ENCODE measurements around the gene ZNF211.
A peak's percentile ranks its signal among the peaks of the same experiment; 100 is the strongest.

Gene ZNF211

DNA sequence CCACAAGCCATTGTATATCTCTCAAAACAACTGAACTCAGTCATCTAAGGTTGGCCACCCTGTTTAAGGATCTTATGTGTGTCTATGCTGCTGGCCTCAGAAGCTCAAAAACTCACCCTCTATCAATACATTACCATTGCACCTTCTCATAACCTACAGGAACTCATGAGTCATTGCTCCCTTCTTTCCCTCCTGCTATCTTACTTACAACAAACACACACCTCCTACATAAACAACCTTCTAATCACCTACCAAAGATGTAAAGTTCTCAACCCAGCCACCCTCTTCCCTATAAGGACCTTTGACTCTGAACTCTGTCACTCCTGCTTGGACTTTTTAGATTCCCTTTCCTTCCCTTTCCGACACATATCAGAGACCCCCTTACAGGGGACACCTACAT is 22.5 kb downstream of the ZNF211 start:
- TF ChIP-seq, protein P1, sequence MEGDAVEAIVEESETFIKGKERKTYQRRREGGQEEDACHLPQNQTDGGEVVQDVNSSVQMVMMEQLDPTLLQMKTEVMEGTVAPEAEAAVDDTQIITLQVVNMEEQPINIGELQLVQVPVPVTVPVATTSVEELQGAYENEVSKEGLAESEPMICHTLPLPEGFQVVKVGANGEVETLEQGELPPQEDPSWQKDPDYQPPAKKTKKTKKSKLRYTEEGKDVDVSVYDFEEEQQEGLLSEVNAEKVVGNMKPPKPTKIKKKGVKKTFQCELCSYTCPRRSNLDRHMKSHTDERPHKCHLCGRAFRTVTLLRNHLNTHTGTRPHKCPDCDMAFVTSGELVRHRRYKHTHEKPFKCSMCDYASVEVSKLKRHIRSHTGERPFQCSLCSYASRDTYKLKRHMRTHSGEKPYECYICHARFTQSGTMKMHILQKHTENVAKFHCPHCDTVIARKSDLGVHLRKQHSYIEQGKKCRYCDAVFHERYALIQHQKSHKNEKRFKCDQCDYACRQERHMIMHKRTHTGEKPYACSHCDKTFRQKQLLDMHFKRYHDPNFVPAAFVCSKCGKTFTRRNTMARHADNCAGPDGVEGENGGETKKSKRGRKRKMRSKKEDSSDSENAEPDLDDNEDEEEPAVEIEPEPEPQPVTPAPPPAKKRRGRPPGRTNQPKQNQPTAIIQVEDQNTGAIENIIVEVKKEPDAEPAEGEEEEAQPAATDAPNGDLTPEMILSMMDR (IDR thresholded peaks at IDR 0.05; ENCODE audit: extremely low read depth, missing control alignments): no peak
- DNase-seq (ENCODE audit: low spot score): no peak

DNA sequence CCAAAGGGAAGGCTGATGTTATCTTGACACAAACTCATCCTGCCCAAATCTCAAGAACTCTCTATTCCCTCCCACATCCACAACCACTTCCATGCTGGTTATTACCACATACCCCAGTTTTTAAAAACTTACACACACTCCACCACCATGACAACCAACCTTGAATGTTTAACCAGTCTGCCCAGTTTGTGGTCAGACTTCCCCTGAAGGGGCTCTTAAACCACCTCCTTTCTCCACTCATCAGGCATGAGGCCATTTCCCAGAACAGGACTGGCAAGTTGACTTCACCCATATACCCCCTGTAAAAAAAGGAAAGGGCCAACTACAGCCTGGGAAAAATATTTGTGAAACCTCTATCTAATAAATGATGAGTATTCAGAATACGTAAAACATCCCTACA is 23.4 kb downstream of the ZNF211 start:
- no peak for DNase-seq (ENCODE audit: low spot score)
- TF ChIP-seq, protein P1 (IDR thresholded peaks at IDR 0.05; ENCODE audit: extremely low read depth, missing control alignments): no peak

DNA sequence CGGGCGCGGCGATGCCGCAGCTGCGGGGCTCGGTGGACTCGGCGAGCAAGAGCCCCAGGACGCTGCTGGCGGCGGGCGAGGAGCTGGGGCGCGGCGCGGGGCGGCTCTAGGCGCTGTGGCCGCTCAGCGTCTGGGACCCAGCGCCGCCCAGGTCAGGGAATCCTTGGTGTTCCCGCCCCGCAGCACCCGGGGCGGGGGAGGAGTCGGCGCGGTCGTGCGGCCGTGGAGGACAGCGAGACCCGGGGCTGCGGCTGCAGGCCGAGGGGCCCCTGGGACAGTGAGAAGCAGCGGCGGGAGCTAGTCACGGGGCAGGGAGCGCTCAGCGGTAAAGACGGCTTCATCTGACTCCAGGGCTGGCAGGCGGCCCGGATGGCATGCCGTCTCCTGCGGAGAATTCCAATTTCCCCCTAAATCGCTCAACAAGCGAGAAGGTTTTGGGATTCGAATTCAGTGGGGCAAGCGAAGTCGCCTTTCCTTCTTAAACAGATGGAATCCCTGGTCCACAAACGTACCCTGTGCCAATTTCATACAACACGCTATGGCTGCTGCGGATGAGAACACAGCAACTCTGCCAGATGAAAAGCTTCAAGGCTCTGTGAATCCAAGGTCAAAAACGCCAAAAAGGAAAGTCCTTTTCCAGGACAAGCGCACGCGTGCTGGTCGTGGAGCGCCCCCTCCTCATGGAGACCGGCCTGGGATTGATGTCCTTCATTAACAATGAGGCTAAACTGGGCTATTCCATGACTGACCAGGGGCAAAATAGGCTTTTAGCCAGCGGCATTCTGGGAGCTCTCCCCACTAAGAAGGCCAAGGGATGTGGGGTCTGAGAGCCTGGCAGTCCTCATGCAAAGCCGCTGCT is 31.5 kb downstream of the ZNF211 start:
- DNase-seq (ENCODE audit: low spot score): peak; percentile 49
- TF ChIP-seq, protein P1 (IDR thresholded peaks at IDR 0.05; ENCODE audit: extremely low read depth, missing control alignments): no peak

DNA sequence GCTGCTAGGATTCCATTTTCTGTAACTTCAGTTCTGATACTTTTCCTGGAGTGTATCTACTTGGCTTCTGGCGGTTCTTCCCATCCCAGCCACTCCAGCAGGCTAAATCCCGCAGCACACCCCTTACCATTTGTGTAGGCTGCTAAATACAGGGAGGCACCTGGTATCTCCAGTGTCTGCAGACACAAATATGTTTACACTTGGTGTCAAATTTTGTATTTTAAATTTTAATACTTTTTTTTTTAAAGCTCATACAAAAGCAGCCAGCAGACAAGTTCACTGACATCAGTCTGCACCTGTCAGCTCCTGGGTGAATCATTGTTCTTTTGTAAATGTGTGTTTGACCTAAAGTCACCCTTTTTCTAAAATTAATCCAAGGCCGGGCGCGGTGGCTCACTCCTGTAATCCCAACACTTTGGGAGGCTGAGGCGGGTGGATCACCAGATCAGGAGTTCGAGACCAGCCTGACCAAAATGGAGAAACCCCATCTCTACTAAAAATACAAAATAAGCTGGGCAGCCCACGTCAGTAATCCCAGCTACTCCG is 32.4 kb downstream of the ZNF211 start:
- TF ChIP-seq, protein P1 (IDR thresholded peaks at IDR 0.05; ENCODE audit: extremely low read depth, missing control alignments): no peak
- no peak for DNase-seq (ENCODE audit: low spot score)

DNA sequence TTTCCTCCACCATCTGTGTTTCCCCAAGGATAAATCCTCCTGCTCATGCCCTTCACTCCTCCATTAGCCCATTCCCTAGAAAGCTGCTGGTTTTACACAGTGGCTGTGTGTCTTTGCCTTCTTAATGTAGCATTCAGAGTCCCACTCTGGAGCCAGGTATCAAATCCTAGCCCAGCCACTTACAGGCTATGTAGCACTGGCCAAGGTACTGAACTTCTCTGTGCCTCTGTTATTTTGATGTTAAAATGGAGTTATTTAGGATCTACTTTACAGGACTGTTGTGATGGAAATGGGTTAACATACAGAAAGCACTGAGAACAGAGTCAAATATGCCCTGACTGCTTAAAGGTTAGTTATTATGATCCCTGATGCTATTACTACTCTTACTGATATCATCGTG is 34.3 kb downstream of the ZNF211 start:
- TF ChIP-seq, protein P1 (IDR thresholded peaks at IDR 0.05; ENCODE audit: extremely low read depth, missing control alignments): no peak
- DNase-seq (ENCODE audit: low spot score): no peak

DNA sequence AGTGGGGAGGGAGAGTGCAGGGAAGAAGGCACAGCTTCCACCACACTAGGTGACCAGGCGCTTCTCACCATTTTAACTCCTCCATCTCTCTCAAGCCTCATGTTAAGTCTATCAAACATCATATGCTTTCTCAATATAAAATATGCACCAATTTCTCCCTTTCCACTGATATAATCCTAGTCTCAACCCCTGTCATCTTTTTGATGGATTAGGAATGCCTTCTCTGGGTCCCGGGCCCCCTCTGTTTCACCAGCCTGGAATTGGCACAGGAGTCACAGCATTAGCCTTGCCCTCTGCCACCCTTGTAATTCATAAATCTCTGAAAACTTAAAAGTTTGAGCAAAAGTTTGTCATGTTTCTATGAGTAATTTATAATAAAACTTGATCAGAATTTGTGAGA is 35.7 kb downstream of the ZNF211 start, which contains the start of gene ZSCAN4:
TSS of gene ZSCAN4 (plus strand) at position 301 of the 400 bp plus-strand sequence. CDS start 7,211 bp downstream, outside the sequence.
- TF ChIP-seq, protein P1 (IDR thresholded peaks at IDR 0.05; ENCODE audit: extremely low read depth, missing control alignments): no peak
- no peak for DNase-seq (ENCODE audit: low spot score)

DNA sequence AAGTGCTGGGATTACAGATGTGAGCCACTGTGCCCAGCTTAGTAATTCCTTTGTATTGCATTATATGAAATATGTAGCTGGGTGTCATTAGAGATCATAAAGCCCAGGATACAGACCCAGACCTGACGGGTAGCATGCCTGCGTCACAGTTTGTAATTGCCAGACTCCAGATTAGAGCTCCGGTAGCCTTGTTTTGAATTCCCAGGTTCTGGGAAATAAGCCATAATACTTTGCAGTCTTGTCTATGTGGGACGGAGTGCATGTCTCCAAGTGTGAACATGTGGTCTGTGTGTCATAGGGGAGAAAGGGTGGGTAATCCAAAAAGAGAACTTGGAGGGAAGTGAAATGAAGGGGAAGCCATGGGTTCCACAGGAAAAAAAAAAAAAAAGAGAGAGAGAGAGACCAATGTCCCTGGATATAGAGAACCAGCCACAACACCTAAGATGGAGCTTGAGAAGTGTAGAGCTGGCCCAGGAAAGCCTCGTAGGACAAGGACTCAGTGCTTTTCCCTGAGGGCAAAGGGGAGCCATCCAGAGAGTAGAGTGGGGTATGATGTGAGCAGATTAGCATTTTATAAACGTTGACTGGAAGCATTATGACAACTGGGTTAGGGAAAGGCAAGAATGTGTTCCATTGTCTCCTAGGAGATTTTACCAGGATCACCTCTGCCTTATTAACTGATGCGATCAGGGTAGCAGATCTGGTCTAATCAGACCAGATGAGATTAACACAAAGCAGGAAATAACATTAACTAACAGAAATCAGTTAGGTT is 38.3 kb downstream of the ZNF211 start:
- TF ChIP-seq, protein P1 (IDR thresholded peaks at IDR 0.05; ENCODE audit: extremely low read depth, missing control alignments): no peak
- DNase-seq (ENCODE audit: low spot score): no peak
